ENCODE data around the gene NHERF1. TPM values are rescaled to one million over a fixed set of nuclear protein-coding genes. Genes with fewer than 3 reads are reported as not detected.

The NHERF1 gene
- total and polyA plus RNA-seq, 2 of the 13 experiments (the other 11 are each of a cell fraction or from before 2014, with no cell fraction given), result 169 to 269 TPM

DNA sequence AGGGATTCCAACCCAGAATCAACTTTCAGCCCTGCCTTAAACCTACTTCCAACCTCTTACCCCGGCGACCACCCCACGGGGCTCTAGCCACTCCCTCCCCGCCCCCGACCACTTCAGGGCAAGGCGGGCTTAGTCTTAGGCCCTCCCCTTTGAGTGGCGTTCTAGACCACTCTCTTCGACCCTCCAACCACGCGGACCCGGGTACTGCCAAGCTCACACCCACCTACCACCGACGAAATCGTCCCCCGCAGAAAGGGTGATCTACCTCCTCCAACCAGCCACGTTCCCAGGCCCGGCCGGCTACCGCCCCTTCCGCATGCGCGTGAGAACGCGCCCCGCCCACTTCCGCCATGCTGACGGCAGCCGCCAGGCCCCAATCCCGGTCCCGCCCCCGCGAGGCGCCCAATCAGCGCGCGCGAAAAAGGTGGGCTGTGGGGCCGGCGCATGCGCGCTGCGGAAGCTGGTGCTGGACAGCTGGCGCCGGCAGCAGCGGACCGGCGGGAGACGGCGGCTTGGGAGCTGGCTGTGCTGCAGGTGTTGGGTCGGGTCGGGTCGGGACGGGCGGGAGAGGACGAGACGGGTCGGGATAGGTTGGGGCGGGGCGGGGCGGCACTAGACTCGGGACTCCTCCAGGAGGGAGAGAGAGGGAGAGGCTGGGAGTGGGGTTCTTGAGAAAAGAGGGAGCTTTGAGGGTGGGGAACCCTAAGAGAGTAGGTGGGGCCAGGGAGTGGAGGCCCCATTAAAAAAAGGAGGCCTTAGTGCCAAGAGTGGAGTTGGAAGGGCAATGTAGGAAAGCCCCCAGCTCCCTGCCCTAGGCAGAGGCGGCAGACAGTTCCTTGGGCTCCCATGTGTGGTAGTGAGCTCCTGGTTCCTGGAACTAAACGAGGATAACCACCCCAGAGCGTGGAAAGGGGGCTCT lies 27.9 kb downstream of the NHERF1 start, which contains the start of gene NAT9 (continued):
- TF ChIP-seq ELF4 (CRISPR knock-in tag; IDR thresholded peaks at IDR 0.05; ENCODE audit: borderline replicate concordance) (no peak), ZFP90 (CRISPR knock-in tag; IDR thresholded peaks at IDR 0.05; ENCODE audit: borderline replicate concordance) (no peak; the same call in 1 of the 2 replicates), ZMYM4 (CRISPR knock-in tag; IDR thresholded peaks at IDR 0.05) (peak; percentile 77), NFE2L2 (IDR thresholded peaks at IDR 0.05; ENCODE audit: low read length) (no peak), PHF5A (CRISPR knock-in tag; IDR thresholded peaks at IDR 0.05; ENCODE audit: low read depth, unreplicated experiment) (no peak), CAMTA2 (CRISPR knock-in tag; IDR thresholded peaks at IDR 0.05; ENCODE audit: borderline replicate concordance) (no peak), SP4 (CRISPR knock-in tag; IDR thresholded peaks at IDR 0.05) (peak; percentile 100), SOX13 (IDR thresholded peaks at IDR 0.05) (no peak), SOX13 (CRISPR knock-in tag; conservative IDR thresholded peaks at IDR 0.05 in 1 of 2, IDR thresholded peaks at IDR 0.05 in 1 of 2) (peak in 1 of 2 experiments; percentile 51; a peak in 2 of 4 replicates), KDM2A (CRISPR knock-in tag; IDR thresholded peaks at IDR 0.05; ENCODE audit: borderline replicate concordance, low read depth) (peak; percentile 67; the same call in 1 of the 2 replicates), NR2F6 (IDR thresholded peaks at IDR 0.05) (no peak), NR2F6 (CRISPR knock-in tag; IDR thresholded peaks at IDR 0.05) (0 out of 2 replicates have a peak, but pooled peaks have one; percentile 49), RFX3 (CRISPR knock-in tag; IDR thresholded peaks at IDR 0.05) (no peak), ZNF274 (CRISPR knock-in tag; IDR thresholded peaks at IDR 0.05) (peak; percentile 76; the same call in 1 of the 2 replicates)
- TF ChIP-seq, protein P1, sequence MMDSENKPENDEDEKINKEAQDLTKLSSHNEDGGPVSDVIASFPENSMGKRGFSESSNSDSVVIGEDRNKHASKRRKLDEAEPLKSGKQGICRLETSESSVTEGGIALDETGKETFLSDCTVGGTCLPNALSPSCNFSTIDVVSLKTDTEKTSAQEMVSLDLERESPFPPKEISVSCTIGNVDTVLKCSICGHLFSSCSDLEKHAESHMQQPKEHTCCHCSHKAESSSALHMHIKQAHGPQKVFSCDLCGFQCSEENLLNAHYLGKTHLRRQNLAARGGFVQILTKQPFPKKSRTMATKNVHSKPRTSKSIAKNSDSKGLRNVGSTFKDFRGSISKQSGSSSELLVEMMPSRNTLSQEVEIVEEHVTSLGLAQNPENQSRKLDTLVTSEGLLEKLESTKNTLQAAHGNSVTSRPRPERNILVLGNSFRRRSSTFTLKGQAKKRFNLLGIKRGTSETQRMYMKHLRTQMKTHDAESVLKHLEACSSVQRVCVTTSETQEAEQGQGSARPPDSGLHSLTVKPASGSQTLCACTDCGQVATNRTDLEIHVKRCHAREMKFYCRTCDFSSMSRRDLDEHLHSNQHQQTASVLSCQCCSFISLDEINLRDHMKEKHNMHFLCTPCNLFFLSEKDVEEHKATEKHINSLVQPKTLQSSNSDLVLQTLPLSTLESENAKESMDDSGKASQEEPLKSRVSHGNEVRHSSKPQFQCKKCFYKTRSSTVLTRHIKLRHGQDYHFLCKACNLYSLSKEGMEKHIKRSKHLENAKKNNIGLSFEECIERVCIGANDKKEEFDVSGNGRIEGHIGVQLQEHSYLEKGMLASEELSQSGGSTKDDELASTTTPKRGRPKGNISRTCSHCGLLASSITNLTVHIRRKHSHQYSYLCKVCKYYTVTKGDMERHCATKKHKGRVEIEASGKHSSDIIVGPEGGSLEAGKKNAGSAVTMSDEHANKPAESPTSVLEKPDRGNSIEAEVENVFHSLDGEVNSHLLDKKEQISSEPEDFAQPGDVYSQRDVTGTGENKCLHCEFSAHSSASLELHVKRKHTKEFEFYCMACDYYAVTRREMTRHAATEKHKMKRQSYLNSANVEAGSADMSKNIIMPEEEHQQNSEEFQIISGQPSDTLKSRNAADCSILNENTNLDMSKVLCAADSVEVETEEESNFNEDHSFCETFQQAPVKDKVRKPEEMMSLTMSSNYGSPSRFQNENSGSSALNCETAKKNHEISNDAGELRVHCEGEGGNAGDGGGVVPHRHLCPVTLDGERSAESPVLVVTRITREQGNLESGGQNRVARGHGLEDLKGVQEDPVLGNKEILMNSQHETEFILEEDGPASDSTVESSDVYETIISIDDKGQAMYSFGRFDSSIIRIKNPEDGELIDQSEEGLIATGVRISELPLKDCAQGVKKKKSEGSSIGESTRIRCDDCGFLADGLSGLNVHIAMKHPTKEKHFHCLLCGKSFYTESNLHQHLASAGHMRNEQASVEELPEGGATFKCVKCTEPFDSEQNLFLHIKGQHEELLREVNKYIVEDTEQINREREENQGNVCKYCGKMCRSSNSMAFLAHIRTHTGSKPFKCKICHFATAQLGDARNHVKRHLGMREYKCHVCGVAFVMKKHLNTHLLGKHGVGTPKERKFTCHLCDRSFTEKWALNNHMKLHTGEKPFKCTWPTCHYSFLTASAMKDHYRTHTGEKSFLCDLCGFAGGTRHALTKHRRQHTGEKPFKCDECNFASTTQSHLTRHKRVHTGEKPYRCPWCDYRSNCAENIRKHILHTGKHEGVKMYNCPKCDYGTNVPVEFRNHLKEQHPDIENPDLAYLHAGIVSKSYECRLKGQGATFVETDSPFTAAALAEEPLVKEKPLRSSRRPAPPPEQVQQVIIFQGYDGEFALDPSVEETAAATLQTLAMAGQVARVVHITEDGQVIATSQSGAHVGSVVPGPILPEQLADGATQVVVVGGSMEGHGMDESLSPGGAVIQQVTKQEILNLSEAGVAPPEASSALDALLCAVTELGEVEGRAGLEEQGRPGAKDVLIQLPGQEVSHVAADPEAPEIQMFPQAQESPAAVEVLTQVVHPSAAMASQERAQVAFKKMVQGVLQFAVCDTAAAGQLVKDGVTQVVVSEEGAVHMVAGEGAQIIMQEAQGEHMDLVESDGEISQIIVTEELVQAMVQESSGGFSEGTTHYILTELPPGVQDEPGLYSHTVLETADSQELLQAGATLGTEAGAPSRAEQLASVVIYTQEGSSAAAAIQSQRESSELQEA (CRISPR knock-in tag; IDR thresholded peaks at IDR 0.05; ENCODE audit: not compliant biosample characterization), result no peak
- TF ChIP-seq, protein P2, sequence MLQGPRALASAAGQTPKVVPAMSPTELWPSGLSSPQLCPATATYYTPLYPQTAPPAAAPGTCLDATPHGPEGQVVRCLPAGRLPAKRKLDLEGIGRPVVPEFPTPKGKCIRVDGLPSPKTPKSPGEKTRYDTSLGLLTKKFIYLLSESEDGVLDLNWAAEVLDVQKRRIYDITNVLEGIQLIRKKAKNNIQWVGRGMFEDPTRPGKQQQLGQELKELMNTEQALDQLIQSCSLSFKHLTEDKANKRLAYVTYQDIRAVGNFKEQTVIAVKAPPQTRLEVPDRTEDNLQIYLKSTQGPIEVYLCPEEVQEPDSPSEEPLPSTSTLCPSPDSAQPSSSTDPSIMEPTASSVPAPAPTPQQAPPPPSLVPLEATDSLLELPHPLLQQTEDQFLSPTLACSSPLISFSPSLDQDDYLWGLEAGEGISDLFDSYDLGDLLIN (CRISPR knock-in tag; IDR thresholded peaks at IDR 0.05; ENCODE audit: borderline replicate concordance), result no peak
- TF ChIP-seq, protein P3, sequence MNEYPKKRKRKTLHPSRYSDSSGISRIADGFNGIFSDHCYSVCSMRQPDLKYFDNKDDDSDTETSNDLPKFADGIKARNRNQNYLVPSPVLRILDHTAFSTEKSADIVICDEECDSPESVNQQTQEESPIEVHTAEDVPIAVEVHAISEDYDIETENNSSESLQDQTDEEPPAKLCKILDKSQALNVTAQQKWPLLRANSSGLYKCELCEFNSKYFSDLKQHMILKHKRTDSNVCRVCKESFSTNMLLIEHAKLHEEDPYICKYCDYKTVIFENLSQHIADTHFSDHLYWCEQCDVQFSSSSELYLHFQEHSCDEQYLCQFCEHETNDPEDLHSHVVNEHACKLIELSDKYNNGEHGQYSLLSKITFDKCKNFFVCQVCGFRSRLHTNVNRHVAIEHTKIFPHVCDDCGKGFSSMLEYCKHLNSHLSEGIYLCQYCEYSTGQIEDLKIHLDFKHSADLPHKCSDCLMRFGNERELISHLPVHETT (CRISPR knock-in tag; conservative IDR thresholded peaks at IDR 0.05), result 0 out of 2 replicates have a peak, but pooled peaks have one; percentile 55
